OCI-LY3 (cell line): ENCODE data around the gene CCDC28B.

Experiments used
- EZH2phosphoT487 ChIP-seq: fragments of 200-600 bp; shearing (Covaris generic); IDR thresholded peaks from 2 replicates; pipeline ENCODE4 v1.6.1; 2018; ENCODE audit warnings: antibody characterized with exemption, mixed run types, low read depth
- TF ChIP-seq, protein P1 (sequence below): fragments of 200-600, 300-600 bp; sonication (generic); IDR thresholded peaks from 2 replicates; pipeline ENCODE4 v1.5.1; 2014; ENCODE audit warnings: antibody characterized with exemption, low read length, low read depth

DNA sequence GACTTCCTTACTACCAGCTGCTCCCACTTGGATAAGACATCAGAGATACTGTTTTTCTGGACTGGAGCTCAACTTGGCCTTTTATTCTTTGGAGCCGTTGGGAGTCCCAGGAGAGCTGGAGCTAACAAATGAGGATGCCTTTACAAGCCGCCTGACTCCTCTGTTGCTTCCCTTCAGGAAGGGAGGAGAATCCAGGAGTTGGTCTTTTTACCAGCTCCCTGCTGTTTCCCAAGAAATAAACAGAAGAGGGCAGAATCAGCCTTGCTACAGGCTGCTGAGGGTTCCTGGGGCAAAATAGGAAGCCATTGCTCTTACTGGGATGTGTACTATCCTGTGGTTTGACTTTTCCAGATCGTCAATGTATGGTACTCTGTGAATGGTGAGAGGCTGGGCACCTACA, 23.3 kb downstream of the CCDC28B start:
- TF ChIP-seq, protein P1, sequence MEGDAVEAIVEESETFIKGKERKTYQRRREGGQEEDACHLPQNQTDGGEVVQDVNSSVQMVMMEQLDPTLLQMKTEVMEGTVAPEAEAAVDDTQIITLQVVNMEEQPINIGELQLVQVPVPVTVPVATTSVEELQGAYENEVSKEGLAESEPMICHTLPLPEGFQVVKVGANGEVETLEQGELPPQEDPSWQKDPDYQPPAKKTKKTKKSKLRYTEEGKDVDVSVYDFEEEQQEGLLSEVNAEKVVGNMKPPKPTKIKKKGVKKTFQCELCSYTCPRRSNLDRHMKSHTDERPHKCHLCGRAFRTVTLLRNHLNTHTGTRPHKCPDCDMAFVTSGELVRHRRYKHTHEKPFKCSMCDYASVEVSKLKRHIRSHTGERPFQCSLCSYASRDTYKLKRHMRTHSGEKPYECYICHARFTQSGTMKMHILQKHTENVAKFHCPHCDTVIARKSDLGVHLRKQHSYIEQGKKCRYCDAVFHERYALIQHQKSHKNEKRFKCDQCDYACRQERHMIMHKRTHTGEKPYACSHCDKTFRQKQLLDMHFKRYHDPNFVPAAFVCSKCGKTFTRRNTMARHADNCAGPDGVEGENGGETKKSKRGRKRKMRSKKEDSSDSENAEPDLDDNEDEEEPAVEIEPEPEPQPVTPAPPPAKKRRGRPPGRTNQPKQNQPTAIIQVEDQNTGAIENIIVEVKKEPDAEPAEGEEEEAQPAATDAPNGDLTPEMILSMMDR: no peak
- TF ChIP-seq EZH2phosphoT487: no peak
